Measurements from ENCODE around the gene ANKRD18B.

GRCh38 chr9:33489066-33489465 lies 35.0 kb upstream of the ANKRD18B start:
- TF ChIP-seq CTCF (IDR thresholded peaks at IDR 0.05; ENCODE audit: low read length) (no peak), EZH2 (IDR thresholded peaks at IDR 0.05; ENCODE audit: borderline replicate concordance, low read length) (no peak)
